ENCODE data around the gene SYK.
"Not testable (repeated sequence)": the region's sequence is repeated elsewhere in the genome, so short reads cannot be mapped to it uniquely, and the experiment has no call there.

Gene SYK

DNA sequence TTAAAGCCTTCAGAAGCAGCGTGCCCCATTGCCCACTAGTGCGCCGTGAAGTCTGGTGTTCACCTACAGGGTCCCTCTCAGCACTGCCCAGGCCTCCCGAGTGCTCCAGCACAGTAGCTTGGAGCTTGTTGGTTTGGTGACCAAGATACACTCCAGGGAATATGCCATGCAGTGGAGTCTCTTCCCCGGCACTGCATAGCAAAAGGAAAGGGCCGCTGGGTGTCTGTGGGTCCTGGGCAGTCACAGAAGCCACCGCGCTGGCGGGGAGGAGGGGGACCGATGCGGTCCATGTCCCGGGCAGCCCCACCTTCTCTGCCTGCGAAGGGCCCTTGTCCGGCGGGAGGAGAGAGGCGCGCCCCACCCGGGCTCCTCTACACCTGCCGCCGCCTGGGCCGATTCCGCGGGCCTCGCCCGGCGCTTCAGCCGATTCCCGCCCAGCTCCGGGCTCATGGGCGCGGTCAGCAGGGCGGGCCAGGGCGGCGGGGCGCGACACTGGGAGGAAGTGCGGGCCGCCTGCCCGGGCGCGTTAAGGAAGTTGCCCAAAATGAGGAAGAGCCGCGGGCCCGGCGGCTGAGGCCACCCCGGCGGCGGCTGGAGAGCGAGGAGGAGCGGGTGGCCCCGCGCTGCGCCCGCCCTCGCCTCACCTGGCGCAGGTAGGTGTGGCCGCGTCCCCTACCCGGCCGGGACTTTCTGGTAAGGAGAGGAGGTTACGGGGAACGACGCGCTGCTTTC is at the start of gene SYK:
TSS of gene SYK (plus strand) at position 579 of the 732 bp plus-strand sequence. CDS start 42,080 bp downstream, outside the sequence.
- DNase-seq, result peak in 1 of 4 experiments; percentile 3

- peak in 1 of 4 experiments; percentile 22 for DNase-seq
Measured at GRCh38 chr9:90755514-90756371, 45.9 kb upstream of the SYK start.

GRCh38 chr9:90760577-90760976 is 41.0 kb upstream of the SYK start:
- not testable (repeated sequence) for DNase-seq

DNA sequence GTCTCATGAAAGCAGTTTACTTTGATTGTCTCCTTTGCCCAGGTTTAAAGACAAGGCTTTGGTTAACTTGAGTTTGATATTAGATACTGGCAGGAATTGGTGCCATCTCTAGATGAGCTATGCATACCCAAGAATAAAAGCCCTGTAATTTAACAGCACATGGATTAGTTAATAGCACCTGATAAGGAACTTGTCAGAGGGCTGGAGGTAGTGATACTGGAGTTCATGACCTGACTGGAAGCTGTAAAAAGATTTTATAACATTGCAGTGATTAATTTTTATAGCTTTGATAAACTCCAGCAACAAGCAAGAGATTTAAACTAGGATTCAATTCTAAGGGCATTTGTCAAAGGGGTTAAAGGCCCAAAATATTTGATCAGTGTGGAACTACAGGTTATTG is 34.9 kb upstream of the SYK start:
- DNase-seq, result no peak

DNA sequence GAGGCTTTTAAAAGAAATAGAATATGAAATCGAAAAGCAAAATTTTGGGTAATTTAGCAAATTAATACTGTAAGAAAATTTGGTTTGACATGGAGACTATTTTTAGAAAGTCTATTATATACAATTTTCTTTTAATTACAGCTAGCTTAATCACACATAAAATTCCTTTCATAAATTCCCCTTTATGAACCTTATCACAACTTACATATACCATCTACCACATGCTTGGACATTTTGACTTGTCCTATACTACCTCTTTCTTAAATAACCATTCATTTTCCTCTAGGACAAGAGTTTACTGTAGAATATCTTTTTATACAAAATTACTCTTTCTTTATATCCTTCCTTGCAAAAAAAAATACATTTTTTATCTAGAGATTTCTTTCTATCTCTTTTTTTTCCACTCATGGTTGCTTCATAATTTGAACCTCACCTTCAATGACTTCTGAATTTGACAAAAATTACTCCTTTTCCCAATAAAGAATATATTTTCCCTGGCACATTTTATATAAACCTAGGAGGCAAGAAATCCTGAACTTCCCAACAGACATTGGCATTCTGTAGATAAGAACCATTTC is 34.0 kb upstream of the SYK start:
- DNase-seq, result no peak

GRCh38 chr9:90770182-90770738 is 31.4 kb upstream of the SYK start:
- no peak for DNase-seq

DNA sequence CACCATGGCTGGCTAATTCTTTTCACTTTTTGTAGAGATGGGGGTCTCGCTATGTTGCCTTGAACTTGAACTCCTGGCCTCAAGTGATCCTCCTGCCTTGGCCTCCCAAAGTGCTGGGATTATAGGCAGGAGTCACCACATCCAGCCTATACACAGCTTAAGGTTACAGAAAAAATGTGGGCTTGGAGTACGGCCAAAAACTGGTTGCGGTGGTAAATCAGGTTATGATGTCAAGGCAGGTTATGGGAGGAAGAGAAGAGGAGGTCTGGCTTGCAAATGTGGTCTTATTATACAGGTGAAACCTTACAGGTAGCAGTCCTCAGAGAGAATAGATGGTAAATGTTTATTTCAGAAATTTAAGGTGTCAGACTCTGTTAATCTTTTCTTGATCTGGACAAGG is 30.7 kb upstream of the SYK start:
- DNase-seq, result no peak

DNA sequence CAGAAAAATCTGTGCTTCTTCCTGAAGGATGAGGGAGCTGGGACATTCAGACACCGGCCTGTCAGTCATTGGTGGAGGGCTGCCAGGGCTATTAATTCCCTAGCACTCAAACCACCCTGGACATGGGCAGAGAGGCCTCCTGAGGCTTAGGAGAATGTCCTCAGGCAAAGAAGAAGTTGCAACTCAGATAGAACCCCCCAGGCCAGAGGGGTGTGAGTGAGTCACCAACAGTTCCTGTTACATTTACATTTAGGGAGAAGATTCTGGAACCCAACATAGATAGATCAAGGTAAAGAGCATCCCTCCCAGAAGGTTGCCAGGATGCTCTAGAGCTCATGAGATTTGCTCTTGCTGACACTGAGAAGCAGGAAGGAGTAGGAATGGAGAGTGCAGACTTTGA is 29.2 kb upstream of the SYK start:
- DNase-seq, result no peak

GRCh38 chr9:90773617-90774016 is 28.0 kb upstream of the SYK start:
- no peak for DNase-seq

DNA sequence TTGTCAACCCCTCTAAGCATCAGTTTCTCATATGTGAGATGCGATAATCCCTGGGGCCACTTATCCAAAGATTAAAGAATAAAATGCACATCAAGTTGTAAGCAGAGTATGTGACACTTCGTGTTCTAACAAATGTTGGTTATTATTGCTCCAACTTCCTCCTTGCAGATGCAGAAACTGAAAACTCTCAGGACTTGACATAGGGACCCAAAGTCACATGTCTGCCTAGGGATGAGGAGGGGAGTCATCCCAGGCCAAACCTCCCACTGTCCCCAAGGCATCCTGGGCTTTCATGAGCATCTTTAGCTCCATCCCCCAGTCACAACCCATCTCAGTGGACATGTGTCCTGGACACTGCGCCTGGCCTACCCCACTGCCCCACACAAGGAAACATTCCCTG is 27.5 kb upstream of the SYK start:
- no peak for DNase-seq

DNA sequence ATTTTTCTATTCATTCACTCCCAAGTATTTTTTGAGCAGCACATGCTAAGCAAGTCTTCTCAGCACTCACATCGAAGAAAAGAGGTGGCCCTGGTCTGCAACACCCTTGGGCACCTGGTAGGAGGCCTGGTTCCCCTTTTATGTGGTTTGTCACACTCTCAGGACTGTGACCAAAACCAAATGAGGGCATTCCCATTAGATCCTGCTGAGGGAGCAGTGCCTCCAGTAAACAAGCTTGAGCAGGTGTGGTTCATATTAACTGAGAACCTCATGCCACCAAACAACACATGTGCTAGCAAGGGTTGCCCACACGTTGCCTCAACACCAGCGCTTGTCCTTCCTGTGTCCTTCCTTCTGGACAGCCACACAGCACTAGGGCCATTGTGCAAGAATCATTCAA is 26.9 kb upstream of the SYK start:
- no peak for DNase-seq

- no peak for DNase-seq
Measured at GRCh38 chr9:90775657-90776056, 26.0 kb upstream of the SYK start.

GRCh38 chr9:90778746-90779145 is 22.9 kb upstream of the SYK start:
- DNase-seq, result no peak

DNA sequence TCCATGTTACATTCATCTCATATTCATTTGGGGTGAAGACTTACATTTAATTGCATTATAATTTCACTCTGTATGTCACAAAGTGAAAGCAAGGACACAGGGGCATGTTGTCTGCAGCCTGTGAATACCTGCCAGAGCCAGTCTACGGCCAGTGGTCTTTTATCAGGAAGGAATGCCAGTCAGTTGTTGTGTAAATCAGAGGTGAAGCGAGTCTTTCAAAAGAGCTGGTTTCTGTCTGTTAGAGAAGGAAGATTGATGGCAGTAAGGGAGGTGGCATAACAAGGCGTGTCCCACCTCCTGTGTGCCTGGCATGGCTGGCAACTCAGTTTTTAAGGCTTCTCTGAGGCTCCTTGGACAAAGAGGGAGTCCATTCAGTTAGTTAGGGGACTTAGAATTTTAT is 18.1 kb upstream of the SYK start:
- no peak for DNase-seq

GRCh38 chr9:90783964-90784363 is 17.7 kb upstream of the SYK start:
- DNase-seq, result no peak

DNA sequence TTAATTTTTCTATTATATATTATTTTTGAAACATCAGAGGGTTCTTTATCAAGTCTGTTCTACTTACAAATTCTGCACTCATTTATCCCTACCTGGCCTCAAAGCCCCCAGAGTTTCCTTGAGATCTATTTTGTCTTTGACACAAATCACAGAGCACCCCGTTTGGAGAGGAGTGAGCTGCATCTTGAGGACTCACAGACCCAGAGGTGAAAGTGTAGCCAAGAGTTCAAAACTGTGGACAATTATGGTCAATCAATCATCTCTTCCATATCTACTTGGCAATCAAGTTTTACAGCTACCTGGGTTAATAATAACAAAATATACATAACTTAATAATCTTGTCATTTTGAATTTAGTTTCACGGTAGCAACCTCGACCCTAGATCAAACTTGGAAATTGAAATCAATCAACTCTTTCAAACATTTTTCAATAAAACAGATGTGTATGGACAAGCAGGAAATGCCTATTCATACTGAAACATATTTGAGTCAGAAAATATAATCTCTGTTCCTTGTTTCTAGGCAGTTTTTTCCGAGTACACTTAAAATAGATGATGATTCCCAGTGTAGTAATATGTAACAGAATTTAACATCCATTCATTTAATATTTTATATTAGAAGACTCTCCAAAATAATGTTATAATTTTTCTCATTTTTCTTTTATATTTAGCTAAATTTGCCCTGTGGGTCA is 13.7 kb upstream of the SYK start:
- DNase-seq, result no peak

DNA sequence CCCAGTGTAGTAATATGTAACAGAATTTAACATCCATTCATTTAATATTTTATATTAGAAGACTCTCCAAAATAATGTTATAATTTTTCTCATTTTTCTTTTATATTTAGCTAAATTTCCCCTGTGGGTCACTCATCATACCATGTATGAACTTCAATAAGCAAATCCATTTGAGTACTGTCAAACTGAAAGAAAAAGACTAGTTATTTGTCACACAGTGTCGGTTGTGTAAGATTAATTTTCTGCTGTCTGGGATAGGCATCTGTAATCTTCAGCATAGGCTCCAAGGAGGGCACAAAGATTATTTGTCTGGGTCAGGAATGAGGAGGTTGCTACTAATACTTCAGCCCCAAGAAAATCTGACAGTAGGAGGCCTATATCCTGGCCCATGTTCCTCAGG is 13.1 kb upstream of the SYK start:
- not testable (repeated sequence) for DNase-seq

DNA sequence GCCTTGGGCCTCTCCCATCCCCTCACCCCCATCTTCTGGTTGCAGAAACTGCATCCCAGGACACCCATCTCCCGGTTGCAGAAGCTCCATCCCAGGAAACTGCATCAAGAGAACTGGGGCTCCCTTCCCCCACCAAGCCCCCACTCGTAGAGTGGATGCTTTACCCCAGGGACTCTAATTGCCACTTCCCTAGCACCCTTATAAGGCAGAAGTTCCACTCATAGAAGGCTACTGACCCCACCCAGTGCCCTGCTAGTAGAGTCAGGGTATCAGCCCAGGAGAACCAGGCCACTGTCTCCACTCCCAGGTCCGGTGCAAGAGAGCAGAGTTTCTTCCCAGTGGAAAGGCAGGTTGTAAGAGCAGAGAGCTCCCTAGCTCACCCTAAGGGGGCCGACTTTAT is 12.2 kb upstream of the SYK start:
- DNase-seq, result no peak

DNA sequence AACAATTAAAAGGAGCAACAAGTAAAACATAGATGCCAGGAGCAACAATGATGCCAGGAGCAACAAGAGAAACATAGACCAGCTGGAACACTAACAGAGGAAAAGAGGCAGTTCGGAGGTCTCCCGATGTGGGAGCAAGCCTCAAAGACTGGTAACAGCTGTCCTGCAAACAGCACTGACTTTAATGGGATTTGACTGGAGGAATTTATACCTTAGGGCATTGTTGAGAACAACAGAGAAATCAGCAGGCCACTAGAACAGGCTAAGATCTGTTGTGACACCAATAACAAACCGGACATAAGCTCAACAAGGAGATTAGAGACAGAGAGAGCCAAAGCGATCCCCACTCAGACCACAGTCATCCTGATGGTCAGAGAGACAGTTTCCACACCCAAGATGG is 11.8 kb upstream of the SYK start:
- DNase-seq, result no peak

- not testable (repeated sequence) for DNase-seq
Measured at GRCh38 chr9:90793024-90793423, 8.6 kb upstream of the SYK start.

DNA sequence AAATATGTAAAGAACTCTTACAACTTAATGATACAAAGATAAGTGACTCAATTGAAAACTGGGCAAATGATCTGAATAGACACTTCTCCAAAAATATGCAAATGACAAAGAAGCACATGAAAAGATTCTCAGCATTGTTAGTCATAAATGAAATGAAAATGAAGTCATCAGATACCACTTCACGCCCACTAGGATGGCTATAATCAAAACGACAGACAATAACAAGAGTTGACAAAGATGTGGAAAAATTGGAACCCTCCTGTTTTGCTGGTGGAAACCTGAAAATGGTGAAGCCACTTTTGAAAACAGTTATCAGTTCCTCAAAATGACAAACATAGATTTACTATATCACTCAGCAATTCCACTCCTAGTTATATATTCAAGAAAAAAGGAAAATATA is 7.9 kb upstream of the SYK start:
- DNase-seq, result no peak

DNA sequence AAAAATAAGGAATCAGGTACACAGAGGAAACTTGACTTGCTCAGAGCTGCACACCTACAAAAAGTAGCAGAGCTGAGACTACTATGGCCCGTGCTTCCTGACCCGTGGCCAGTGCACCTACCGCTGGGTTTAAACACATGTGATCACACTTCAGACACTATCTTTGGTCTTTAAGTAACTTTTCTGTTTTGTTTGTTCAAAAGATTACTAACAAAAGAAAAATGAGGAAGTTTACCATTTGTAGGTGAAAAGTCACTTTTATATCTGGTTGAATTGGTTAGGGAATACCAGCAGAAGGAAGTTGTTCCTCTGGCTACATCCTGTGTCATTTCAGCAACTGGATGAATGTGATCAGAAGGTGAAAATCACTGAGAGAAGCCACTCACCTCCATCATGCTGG is 6.5 kb upstream of the SYK start:
- no peak for DNase-seq

DNA sequence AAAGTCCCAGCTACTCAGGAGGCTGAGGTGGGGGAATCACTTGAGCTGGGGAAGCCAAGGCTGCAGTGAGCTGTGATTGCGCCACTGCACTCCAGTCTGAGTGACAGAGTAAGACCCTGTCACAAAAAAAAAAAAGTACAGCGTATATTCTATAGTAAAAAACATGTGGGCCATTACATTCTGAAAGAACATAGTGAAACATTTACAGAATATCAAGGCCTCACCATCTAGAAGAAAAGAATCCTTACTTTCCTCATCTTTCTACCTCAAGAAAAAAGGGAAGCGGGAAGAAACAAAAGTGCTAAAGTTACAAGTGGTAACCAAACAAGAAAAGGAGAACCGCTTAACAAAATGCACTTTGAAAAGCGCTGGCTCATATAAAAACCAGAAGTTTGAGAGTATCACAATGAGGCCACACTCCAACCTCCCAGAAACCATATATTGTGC is 5.7 kb upstream of the SYK start:
- DNase-seq, result no peak
